ENCODE measurements around the gene PFKFB4. TPM values are rescaled to one million over a fixed set of nuclear protein-coding genes. Genes with fewer than 3 reads are reported as not detected.

Gene PFKFB4
- total and polyA plus RNA-seq, 2 of the 8 experiments (the other 6 are each of a cell fraction or from before 2014, with no cell fraction given): 10.7 to 20.1 TPM

GRCh38 chr3:48492461-48493202 is 64.0 kb downstream of the PFKFB4 start:
- no peak overlapping the region for H2BK15ac ChIP-seq (ENCODE audit: low read length)
- H3K27ac ChIP-seq (ENCODE audit: low read depth, low read length): no peak overlapping the region
- H3K14ac ChIP-seq (ENCODE audit: insufficient read length): no peak overlapping the region
- H3K18ac ChIP-seq (ENCODE audit: extremely low read depth, low read length): no peak overlapping the region
- H3K9ac ChIP-seq (replicated peaks in 1 of 4; ENCODE audit: extremely low read depth in 1 of 4, low read depth in 3 of 4, low read length in 3 of 4): no peak overlapping the region
- H3K79me2 ChIP-seq (ENCODE audit: control insufficient read depth in 1 of 2, insufficient read depth in 2 of 2, low read length in 2 of 2): no peaks in the 10 kb centered on the region
- DNase-seq (ENCODE audit: low read depth in 1 of 2, low spot score in 2 of 2) (no peak), FAIRE-seq (no peak)
- H2AFZ ChIP-seq (ENCODE audit: low read length): no peak overlapping the region
- H3K23ac ChIP-seq (ENCODE audit: insufficient read length): no peak overlapping the region
- no peak overlapping the region for H3K4me3 ChIP-seq (ENCODE audit: extremely low read depth in 1 of 4, insufficient read depth in 2 of 4, low read depth in 3 of 4, low read length in 4 of 4)
- H3K4ac ChIP-seq (replicated peaks; ENCODE audit: insufficient read length, low read depth, low read length): no peak overlapping the region
- CTCF ChIA-PET (ENCODE audit: partially characterized antibody): interaction anchor here (1.4 kb wide), 1 partner anchor 34 kb away, joined by 3 read pairs; no protein-coding TSS in a partner anchor
- H4K8ac ChIP-seq (ENCODE audit: extremely low read depth, insufficient read depth, low read length): no peak overlapping the region
- no peak overlapping the region for H3K4me2 ChIP-seq (ENCODE audit: insufficient read depth in 1 of 2, low read depth in 2 of 2, low read length in 2 of 2)
- no peak overlapping the region for H2BK120ac ChIP-seq (replicated peaks; ENCODE audit: low read depth, low read length)
- no peaks in the 10 kb centered on the region for H3K27me3 ChIP-seq (replicated peaks in 1 of 4; ENCODE audit: control insufficient read depth in 3 of 4, extremely low read depth in 1 of 4, insufficient read depth in 3 of 4, low read length in 3 of 4)
- H3K36me3 ChIP-seq (ENCODE audit: control insufficient read depth in 2 of 4, insufficient read depth in 4 of 4, low read length in 3 of 4): peaks cover 0 to 12% (median 0%) of the 10 kb centered on the region in 4 experiments; a peak in 2 of 8 replicates
- WGBS, 2 experiments (ENCODE audit: extremely low coverage in 1 of 2, insufficient coverage in 1 of 2, insufficient read length in 1 of 2, insufficient replicate concordance in 2 of 2, low coverage in 1 of 2, low lambda C conversion rate in 2 of 2, missing lambda C conversion rate in 1 of 2): 85% methylated on average over 6 of the region's 7 CpGs; no CpG with 5 or more reads in 1 of the 2 experiments
- POLR2A ChIA-PET (ENCODE audit: partially characterized antibody): interaction anchor here (0.9 to 1.6 kb wide), 3 partner anchors 12 to 18 kb away, joined by 3 to 5 read pairs (median 4); partner anchors contain the start of gene SHISA5
- no peaks in the 10 kb centered on the region for H4K20me1 ChIP-seq (replicated peaks in 1 of 2; ENCODE audit: control insufficient read depth in 1 of 2, insufficient read depth in 2 of 2, low read length in 2 of 2)
- no peaks in the 10 kb centered on the region for H3K23me2 ChIP-seq (ENCODE audit: low read depth, low read length)
- no peak overlapping the region for H2AK5ac ChIP-seq (ENCODE audit: low read depth, low read length)
- no peak overlapping the region for H2BK5ac ChIP-seq (ENCODE audit: low read depth, low read length)
- no peaks in the 10 kb centered on the region; a peak in 1 of 7 replicates for H3K4me1 ChIP-seq (replicated peaks in 1 of 4; ENCODE audit: control insufficient read depth in 3 of 4, insufficient read depth in 4 of 4, low read length in 3 of 4)
- no peak overlapping the region for H4K5ac ChIP-seq (ENCODE audit: insufficient read length, low read depth, low read length)
- H2BK12ac ChIP-seq (ENCODE audit: low read depth, low read length): no peak overlapping the region
- H4K91ac ChIP-seq (replicated peaks; ENCODE audit: insufficient read length, low read length): no peak overlapping the region
- H3K9me3 ChIP-seq (ENCODE audit: insufficient read depth in 2 of 2, low read depth in 1 of 2, low read length in 1 of 2): no peaks in the 10 kb centered on the region; a peak in 1 of 4 replicates
- H3K79me1 ChIP-seq (ENCODE audit: low read depth, low read length): no peaks in the 10 kb centered on the region
- no peak overlapping the region for H3K56ac ChIP-seq (replicated peaks; ENCODE audit: insufficient read length, low read depth, low read length)
- H2BK20ac ChIP-seq (ENCODE audit: low read length): no peak overlapping the region
- TF ChIP-seq, protein P1, sequence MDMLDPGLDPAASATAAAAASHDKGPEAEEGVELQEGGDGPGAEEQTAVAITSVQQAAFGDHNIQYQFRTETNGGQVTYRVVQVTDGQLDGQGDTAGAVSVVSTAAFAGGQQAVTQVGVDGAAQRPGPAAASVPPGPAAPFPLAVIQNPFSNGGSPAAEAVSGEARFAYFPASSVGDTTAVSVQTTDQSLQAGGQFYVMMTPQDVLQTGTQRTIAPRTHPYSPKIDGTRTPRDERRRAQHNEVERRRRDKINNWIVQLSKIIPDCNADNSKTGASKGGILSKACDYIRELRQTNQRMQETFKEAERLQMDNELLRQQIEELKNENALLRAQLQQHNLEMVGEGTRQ (IDR thresholded peaks at IDR 0.05; ENCODE audit: low read length): no peak
- no peak for TF ChIP-seq FOSL1 (IDR thresholded peaks at IDR 0.05; ENCODE audit: insufficient read depth, low read depth, low read length)
- TF ChIP-seq CEBPB (IDR thresholded peaks at IDR 0.05; ENCODE audit: low read depth, low read length): no peak
- no peak for TF ChIP-seq SP1 (IDR thresholded peaks at IDR 0.05; ENCODE audit: low read depth, low read length)
- TF ChIP-seq SUZ12 (IDR thresholded peaks at IDR 0.05; ENCODE audit: low read length): no peak
- TF ChIP-seq GABPA (IDR thresholded peaks at IDR 0.05; ENCODE audit: borderline replicate concordance, insufficient read depth, low read length): no peak
- no peak for TF ChIP-seq CHD2 (IDR thresholded peaks at IDR 0.05; ENCODE audit: low read length)
- no peak for TF ChIP-seq HDAC6 (IDR thresholded peaks at IDR 0.05; ENCODE audit: low read depth, low read length)
- TF ChIP-seq PHF8 (conservative IDR thresholded peaks at IDR 0.05; ENCODE audit: low read depth, low read length): no peak
- no peak for TF ChIP-seq TEAD4 (IDR thresholded peaks at IDR 0.05; ENCODE audit: low read depth, low read length)
- TF ChIP-seq POLR2A (IDR thresholded peaks at IDR 0.05; ENCODE audit: control extremely low read depth in 1 of 2, low read depth in 2 of 2, low read length in 2 of 2): no peak
- TF ChIP-seq SRF (IDR thresholded peaks at IDR 0.05; ENCODE audit: low read depth, low read length): no peak

All from H1 (cell line).